HG02571 (cell line): ENCODE results near the gene OR4D1.

Experiments used
- ATAC-seq: cut with Tn5 transposase; IDR thresholded peaks from one replicate; pipeline ENCODE4 v1.9.1; 2021; ENCODE audit warnings: mild to moderate bottlenecking, moderate library complexity; ENCODE audit not compliant: unreplicated experiment

The OR4D1 gene

DNA sequence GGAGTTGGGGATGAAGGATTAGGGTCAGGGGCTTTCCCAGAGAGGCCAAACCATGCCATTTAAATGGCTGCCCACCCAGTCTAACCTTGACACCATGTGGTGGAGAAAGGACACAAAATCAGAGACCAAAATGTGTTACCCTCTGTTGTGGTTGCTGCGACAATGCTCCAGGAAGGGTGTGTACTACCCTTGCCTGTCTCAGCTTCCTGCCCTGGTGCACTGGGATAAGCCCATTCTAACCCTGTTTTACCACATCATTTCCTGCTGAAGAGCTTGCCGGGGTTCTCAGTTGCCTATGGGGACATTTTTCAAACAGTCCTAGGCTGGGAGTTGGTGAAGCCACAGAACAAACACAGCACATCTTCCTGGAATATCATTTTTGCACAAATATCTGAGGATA, 4.9 kb downstream of the OR4D1 start:
- no peak for ATAC-seq

DNA sequence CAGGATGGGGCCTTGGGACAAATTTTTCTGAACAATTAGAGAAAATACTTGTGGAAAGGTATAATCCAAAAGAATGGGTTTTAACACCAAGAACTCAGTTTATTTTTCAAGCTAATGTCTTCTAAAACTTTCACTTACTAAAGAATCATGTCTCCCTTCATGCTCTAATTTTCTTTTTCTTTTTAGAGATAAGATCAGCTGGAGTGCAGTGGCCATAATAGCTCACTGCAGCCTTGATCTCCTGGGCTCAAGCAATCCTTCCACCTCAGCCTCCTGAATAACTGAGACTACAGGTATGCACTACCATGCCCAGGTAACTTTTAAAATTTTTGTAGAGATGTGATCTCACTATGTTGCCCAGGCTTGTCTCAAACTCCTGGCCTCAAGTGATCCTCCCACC, 5.5 kb downstream of the OR4D1 start:
- no peak for ATAC-seq

DNA sequence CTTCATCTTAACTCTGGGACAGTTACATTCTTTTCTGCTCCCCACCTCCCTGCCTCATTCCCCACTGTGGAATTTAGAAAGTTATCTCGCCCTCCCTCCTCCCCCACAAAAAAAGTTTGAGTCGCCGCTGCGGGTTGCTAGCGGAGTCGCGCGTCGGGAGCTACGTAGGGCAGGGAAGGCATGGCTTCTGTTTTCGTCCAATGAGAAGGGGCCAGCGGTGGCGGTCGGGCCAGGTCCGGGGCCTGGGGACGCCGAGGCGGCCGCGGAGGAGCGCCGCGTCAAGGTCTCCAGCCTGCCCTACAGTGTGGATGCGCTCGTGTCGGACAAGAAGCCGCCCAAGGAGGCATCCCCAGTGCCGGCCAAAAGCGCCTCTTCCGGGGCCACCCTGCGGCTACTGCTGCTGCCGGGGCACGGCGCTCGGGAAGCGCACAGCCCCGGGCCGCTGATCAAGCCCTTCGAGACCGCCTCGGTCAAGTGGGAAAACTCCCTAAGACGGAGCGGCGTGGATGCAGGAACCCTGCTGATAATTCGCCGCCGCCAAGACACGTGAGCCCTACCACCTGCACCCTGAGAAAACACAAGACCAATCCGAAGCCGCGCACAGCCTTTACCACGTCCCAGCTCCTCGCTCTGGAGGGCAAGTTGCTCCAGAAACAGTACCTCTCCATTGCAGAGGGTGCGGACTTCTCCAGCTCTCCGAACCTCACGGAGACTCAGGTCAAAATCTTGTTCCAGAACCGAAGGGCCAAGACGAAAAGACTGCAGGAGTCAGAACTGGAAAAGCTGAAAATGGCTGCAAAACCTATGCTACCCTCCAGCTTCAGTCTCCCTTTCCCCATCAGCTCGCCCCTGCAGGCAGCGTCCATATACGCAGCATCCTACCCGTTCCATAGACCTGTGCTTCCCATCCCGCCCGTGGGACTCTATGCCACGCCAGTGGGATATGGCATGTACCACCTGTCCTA, 8.9 kb downstream of the OR4D1 start:
- no peak for ATAC-seq

DNA sequence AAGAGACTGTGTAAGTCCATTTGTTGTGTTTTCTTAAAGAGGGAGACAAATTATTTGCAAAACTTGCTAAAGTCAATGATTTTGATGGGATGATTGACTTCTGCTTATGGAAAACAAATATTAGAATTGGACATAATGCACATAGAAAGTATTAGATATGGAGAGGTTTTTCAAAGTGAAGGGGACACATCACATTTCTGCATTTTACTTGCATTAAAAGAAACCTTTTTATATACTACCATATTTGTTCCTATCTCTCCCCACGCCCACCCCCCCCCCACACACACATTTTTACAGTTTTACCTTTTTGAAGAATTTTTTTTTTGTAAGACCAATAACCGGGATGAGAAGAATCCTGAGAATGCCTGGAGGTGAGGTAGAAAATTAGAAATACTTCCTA, 10.0 kb downstream of the OR4D1 start:
- ATAC-seq = no peak

DNA sequence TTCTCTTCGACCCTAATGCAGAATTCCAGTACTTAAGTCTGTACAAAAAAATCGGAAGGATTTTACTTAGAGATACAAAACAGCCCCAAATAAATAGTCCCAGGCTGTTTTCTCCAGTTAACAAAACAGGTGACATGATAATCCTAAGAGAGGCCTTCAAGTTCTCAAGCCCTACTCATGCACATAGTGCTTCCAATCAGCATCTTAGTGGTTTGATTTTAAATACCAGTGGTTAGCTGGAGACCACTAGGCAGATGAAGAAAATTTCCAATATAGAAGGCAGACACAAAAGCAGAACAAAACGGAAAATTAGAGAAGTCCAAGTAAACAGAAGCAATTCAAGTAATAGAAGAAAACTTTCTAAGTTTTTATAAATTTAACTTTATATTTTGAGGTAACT, 13.4 kb downstream of the OR4D1 start:
- no peak for ATAC-seq

DNA sequence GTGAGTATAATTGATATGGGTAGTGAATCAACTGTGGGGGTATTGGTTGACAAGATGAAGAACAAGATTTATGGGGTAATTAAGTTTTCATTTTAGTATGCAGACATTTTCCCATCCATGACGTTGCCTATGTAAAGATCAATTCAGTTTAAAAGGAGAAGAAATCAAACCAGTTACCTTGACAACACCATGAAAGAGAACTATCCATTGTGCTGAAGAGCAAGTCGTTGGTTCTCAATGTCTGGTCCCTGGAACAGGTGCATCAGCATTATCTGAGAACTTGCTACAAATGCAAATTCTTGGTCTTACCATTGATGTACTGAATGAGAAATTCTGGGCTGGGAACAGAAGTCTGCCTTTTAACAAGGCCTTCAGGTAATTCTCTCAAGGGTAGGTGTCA, 17.8 kb downstream of the OR4D1 start:
- no peak for ATAC-seq

DNA sequence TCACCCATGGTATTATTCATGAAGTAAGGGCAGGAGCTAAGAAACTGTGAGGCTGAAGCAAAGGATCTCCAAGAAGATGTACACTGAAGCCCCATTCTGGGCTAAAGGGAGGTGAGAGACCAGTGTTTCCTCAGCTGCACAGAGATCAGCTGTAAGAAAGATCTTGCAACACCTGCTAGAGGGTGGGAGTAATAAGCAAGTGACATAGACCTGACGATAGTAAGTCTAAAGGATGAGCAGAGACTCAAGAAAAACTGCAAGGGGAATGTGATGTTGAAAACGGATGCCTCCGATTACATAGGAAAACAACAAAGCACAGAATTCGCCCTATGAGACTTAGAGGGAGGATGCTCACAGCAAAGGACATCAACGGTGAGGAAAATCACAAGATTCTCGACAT, 18.5 kb downstream of the OR4D1 start, which contains the start of gene OR4D2:
Gene OR4D2 (plus strand): TSS at position 301 of the 400 bp plus-strand sequence. CDS start 2,674 bp downstream, outside the sequence.
- ATAC-seq = no peak

DNA sequence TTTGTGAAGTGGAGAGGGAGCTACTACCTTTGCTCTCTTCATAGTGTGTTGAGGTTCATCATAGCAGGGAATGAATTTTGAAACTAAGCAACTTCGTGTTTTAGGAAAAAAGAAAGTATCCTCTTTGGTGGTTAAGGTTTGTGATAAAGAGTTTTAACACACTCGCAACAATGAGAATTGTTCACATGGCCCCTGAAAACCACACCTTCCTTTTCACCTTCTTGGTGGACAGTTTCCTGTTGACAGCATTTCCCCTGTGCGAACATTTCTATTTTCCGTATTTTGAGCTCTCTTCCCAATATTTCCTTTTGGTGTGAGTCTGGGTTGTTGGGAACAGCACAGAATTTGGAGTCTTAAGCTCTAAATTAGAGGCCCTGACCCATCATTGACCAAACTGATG, 22.4 kb downstream of the OR4D1 start:
- ATAC-seq = no peak

DNA sequence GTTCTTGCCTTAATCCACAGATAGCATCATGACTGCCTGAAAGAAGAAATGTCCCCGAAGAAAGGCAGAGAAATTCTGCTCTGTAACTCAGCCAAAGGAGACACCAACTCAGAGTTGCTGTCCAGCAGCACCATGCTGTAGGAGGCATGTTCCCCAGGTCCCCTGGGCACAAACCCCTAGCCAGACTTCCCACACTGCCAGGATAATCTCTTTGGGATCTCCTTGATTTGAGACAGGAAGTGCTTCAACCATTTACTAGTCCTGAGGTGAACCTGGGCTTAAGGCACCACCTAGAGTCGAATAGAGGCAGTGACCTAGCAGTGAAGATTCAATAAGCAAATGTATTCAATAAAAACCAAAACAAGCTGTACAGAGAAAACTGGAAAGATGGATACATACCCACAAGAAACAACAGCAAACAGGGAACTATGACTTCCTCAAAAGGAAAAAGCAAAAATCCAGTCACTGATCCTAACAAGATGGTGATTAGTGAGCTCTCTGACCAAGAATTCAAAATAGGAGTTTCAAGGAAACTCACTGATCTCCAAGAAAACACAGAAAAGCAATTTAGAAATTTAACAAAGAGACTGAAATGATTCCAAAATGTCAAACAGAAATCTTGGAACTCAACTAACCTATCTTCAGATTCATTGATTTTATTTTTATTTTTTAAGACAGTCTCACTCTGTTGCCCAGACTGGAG, 24.3 kb downstream of the OR4D1 start:
- ATAC-seq = no peak

DNA sequence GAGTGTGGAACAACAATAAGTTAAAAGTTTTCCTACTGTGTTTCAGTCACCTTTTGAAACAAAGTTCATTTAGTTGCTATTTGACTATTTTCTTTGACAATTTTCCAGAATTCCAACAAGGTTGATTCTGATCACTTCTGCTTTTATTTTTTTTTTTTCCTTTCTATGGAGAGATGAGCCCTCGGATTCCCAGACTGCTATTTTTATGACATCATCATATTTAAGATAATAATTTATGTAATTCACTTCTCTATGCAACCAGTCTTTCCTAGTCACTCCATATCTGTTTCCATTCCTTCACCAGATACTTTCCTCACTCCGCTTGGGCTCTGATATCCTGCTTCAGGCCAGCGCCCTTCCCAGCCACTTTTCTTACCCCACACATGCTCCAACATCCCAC, 26.7 kb downstream of the OR4D1 start:
- ATAC-seq = no peak

DNA sequence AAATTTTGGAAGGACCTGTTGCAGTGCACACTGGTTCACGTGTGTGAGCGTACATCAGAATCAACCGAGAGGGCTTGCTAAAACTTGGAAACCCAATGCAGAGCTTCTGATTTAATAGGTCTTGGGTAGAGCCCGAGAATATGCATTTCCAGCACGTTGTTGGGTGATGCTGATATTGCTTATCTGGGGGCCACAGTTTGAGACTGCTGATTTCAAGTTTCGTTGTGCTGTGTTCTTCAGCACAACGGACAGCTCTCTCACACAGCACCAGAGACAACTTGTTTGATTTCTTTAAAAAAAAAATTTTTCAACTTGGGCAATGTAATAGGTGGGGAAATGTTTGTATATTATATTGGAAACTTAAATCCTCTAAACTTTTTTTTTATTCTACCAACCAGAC, 28.0 kb downstream of the OR4D1 start:
- no peak for ATAC-seq

DNA sequence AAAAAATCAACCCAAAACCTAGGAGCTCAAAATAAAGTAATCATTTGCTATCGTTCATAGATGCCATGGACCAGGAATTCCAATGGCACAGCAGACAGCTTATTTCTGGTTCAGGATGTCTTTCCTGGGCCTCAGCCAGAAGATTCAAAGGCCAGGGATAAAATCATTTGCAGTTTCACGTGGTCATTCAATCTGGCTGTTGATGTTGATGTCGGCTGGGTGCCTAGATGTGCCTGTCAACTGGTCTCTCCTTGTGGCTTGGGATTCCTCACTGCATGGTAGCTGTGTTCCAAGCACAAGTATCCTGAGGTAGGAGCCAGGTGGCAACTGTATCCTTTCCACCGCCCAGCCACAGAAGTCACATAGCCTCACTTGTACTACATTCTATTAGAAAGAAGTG, 33.6 kb downstream of the OR4D1 start:
- ATAC-seq = no peak

DNA sequence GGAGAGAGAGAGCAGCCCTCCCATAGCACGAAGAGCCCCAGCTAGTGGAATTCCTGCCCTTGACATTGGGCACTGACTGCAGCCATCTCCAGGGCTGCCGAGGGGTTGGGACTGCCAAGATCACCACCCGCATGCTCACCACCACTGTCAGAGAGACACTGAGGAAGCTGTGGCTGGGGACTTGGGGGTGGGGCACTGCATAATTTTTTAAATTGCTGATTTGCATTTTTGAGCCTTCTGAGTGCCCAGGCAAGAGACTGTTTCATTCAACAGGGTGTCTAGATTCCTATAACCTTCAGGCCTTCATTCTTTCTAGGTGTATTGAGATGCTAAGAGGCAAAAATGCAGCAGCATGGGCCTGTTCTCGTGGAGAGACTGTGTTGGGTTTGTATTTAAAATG, 35.3 kb downstream of the OR4D1 start:
- no peak for ATAC-seq

DNA sequence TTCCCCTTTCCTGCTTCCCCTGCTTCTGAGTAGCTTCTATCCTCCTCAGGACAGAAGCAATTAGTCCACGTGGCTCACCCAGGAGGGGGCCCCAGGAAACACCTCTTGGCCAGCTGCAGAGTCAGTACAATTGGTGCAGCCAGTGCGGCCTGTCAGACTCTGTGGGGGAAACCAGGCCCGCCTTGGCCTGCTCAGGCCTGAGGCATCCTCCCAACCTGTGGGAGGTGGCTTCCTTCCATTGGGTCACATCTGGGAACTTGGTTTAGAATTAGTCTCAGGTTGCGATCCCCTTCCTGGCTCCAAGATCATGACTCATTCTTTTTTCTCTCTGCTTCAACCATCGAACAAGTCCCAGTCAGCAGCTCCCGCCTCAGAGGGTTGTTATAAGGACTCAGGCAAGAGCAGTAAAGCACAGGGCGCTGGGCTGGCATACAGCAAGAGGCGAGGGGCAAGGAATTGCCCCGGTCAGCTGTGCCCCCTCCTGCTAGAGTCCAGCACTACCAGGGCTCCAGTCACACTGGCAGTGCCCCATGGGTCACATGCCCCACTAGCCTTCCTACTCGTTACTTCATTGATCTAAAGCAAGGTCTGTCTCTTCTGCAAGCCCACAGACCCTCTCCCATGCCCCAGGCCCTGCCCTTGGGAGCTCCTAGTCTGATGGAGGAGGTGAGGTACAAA, 36.3 kb downstream of the OR4D1 start:
- ATAC-seq = no peak

DNA sequence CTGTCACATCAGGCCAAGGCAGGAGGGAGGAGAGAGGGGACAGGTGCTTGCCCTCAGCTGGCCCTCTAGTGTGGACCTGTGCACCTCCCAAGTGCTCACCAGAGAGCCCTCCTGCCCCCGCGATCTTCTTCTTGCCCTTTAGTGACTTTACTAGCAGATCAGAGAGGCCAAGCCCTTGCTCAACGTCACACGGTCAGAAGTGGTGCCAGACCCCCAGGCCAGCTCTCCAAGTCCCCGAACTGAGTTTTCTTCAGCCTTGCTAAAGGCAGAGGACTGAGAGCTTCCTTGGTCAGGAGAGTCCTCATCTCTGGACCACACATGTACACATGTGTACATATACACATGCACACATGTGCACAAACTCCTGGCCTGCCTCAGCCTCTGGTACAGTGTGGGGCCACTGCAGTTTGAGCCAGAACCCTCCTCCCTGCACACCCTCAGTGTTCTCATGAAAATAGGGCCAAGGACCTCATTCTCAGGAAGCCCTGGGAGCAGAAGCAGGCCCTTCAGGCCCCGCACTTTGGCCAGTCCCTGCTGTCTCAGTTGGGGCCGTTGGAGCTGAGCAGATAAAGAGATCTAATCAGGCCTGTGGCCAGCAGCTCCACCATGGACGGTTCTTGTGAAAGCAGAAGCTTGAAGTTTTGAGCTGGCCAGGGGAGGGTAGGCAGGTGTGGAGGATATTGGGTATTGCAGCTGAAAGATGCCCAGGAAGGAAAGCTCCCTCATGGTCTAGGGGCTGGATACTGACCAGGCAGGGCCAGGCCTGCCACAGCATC, 37.0 kb downstream of the OR4D1 start:
- no peak for ATAC-seq

DNA sequence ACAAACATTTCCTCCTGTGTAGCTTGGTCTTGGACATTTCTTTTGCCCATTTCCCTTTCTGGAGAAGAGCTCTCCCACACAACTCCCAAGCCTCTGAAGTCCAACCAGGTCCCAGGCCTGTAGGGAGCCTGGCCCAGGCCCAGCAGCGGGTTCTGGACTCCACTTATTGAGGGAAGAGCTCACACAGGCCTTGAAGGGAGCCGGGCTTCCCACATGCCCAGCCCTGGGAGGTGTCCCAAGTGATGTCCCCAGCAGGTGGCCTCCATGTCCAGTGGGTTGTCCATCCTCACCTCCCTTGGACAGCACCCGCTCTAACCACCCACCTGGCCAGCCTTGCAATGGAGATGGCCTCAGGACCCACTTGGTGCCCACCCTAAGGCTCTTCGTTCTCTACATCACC, 38.4 kb downstream of the OR4D1 start:
- no peak for ATAC-seq

DNA sequence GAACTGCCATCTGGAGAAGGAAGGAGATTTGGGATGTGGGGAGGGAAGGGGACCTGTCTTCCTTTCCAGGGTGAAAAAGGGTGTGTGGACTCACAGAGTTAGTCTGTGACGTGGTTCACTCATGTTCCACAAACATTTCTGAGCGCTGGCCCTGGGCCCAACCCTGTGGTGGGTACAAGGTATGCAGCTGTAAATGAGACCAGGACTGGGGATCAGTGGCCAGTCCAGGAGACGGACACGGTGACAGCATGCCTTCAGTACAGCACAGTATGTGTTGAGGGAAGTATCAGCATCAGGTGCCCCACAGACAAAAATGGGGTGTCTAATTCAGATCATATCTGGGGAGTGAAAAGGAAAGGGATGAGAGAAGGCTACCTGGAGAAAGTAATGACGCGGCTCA, 38.9 kb downstream of the OR4D1 start:
- no peak for ATAC-seq

DNA sequence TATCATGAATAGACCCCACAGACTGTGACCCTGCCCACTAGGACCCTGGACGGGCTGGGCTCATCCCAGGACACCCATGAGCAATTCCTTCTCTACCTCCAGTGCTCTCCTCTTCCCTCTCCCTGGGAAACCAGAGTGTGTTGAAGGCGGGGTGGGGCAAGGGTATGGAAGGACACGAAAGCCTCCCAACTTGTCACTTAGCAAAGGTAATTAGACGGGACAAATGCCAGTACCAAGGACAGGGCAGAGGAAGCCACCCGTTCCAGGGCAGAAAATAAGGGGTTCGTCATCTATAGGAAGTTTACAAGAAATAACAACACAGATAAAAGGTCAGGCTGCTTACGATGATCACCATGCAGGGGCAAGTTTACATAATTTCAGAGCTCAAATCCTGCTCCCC, 39.5 kb downstream of the OR4D1 start:
- ATAC-seq = no peak

DNA sequence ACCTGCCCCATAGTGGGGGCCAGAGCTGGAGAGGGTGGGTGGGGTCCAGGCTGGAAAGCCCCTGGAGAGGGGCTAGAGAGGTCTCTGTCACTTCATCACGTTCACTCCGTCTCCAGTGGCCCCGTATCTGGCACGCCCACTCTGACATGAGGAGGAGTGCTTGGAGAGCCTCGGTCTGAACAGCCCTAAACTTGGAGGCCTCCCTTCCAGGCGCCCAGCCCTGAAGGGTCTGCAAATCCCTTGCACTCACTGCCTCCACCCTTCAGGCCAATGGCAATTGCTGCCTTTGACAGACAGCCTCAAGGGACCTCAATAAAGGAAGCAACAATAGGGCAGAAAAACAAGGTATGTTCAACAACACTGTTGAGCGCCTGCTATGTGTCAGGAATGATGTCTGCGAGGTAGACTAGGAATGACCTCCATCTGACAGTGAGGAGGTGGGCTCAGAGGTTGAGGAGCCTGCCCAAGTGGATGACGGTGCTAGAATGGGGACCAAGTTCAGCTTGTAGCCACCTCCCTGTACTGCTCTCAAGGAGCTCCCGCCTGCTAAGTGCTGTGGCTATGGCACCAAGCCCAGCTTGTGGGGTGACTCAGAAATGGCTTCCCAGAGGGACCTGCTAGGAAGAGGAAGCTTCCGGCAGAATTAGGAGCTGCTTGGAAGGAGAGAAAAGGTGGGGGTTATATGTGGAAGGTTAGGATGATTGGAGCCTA, 41.4 kb downstream of the OR4D1 start:
- ATAC-seq = no peak

DNA sequence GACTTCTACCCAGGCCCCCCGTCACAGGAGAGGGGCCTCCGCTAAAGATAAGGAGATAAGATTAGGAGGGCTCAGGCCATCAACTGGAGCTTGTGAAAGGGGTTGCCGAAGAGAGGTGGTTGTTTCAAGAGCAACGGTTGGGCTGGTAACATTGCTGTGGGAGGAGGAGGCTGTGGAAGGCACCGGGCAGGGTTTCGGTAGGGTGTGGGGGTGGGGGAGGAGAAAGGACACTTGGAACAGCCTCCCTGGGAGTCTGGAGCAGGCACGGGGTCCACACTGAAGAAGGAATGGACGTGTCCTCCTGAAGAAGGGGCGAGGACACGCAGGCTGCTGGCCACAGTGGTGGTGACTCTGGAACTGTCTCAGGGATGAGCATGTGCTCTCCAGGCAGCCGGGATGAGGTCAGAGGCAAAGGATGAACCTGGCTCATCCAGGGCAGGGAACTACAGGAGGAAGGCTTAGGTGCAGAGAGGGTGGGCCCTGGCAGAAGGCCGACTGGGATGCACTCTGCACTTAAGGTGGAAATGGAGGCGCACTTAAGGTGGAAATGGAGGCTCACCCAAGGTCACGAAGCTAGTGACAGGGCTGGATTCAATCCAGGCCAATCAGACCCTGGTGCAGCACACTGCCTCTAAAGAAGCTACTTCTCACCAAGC, 43.2 kb downstream of the OR4D1 start:
- no peak for ATAC-seq
